T47D (cell line): ENCODE results near the gene HAND1.
"Not testable (repeated sequence)": the region's sequence is repeated elsewhere in the genome, so short reads cannot be mapped to it uniquely, and the experiment has no call there.

Source experiments
- DNase-seq, 2 experiments: peaks; one replicate each; pipeline versions ENCODE4 v3.0.0 to v3.0.0-alpha.2; 2011 to 2012; ENCODE audit warnings: low read depth in 1 of 2, low spot score in 1 of 2
- JUND ChIP-seq: IDR thresholded peaks from 2 replicates; pipeline ENCODE4 v1.6.1; 2012; ENCODE audit warnings: low read depth
- in situ Hi-C: cut with HindIII; loops from 2 replicates; pipeline ENCODE4 v1.10.0; 2016; ENCODE audit warnings: low sequenced_read_pairs, low pct_unique_long_range_greater_than_20kb

The HAND1 gene

GRCh38 chr5:154516475-154516874 lies 38.4 kb upstream of the HAND1 start:
- peak in 1 of 2 experiments; percentile 66 for DNase-seq
- TF ChIP-seq JUND = no peak
- in situ Hi-C loops = no loop called here

- DNase-seq, in situ Hi-C loops: not testable (repeated sequence)
Observed at GRCh38 chr5:154515488-154515887, 37.5 kb upstream of the HAND1 start.

GRCh38 chr5:154514331-154514730 lies 36.3 kb upstream of the HAND1 start:
- DNase-seq = no peak
- TF ChIP-seq JUND = no peak
- in situ Hi-C loops = no loop called here

GRCh38 chr5:154513669-154514084 lies 35.6 kb upstream of the HAND1 start:
- TF ChIP-seq JUND = no peak
- in situ Hi-C loops = no loop called here
- DNase-seq = no peak

GRCh38 chr5:154511984-154512383 lies 34.0 kb upstream of the HAND1 start:
- no peak for DNase-seq
- in situ Hi-C loops = no loop called here
- no peak for TF ChIP-seq JUND

- DNase-seq = no peak
Observed at GRCh38 chr5:154509784-154510555, 31.9 kb upstream of the HAND1 start.

GRCh38 chr5:154508114-154508513 lies 30.1 kb upstream of the HAND1 start:
- TF ChIP-seq JUND = no peak
- DNase-seq = no peak
- in situ Hi-C loops = no loop called here

More at GRCh38 chr5:154509784-154510555, 31.9 kb upstream of the HAND1 start:
- no peak for TF ChIP-seq JUND
- in situ Hi-C loops = no loop called here

GRCh38 chr5:154506716-154507080 lies 28.7 kb upstream of the HAND1 start:
- no peak for TF ChIP-seq JUND
- DNase-seq = no peak
- in situ Hi-C loops = no loop called here

GRCh38 chr5:154506049-154506715 lies 28.2 kb upstream of the HAND1 start:
- in situ Hi-C loops = no loop called here
- no peak for TF ChIP-seq JUND
- no peak for DNase-seq

- in situ Hi-C loops = no loop called here
- TF ChIP-seq JUND = no peak
- peak in 1 of 2 experiments; percentile 18 for DNase-seq
Observed at GRCh38 chr5:154505567-154505966, 27.5 kb upstream of the HAND1 start.

GRCh38 chr5:154503698-154504039 lies 25.6 kb upstream of the HAND1 start:
- in situ Hi-C loops = no loop called here
- no peak for DNase-seq
- no peak for TF ChIP-seq JUND

- in situ Hi-C loops = no loop called here
- DNase-seq = no peak
- no peak for TF ChIP-seq JUND
Observed at GRCh38 chr5:154502180-154502579, 24.2 kb upstream of the HAND1 start.

GRCh38 chr5:154501566-154501965 lies 23.5 kb upstream of the HAND1 start:
- DNase-seq = no peak
- in situ Hi-C loops = no loop called here
- no peak for TF ChIP-seq JUND
